GM23248 (cell line): ENCODE data around the gene SALL3. TPM values are rescaled to one million over a fixed set of nuclear protein-coding genes. Genes with fewer than 3 reads are reported as not detected.

Experiments used
- DNase-seq: peaks from one replicate; pipeline ENCODE4 v3.0.0-alpha.2; 2015
- H2AFZ ChIP-seq: fragments of 200-600 bp; sonication (generic); 2 replicates; pipeline ENCODE4 v1.6.1; 2016; ENCODE audit warnings: antibody characterized with exemption
- H3F3A ChIP-seq: fragments of 200-600 bp; sonication (generic); 2 replicates; pipeline ENCODE4 v1.6.1; 2016; ENCODE audit warnings: mild to moderate bottlenecking, antibody characterized with exemption, mixed run types; ENCODE audit not compliant: insufficient read depth
- H3K27ac ChIP-seq: fragments of 200-600 bp; sonication (generic); 2 replicates; pipeline ENCODE4 v1.5.1; 2016; ENCODE audit warnings: mild to moderate bottlenecking
- H3K27me3 ChIP-seq: fragments of 200-600 bp; sonication (generic); replicated peaks from 2 replicates; pipeline ENCODE4 v1.6.1; 2016; ENCODE audit warnings: mild to moderate bottlenecking; ENCODE audit not compliant: insufficient read depth
- H3K36me3 ChIP-seq: fragments of 200-600 bp; sonication (generic); 2 replicates; pipeline ENCODE4 v1.6.1; 2016; ENCODE audit warnings: low read depth, mild to moderate bottlenecking
- H3K4me1 ChIP-seq: fragments of 200-600 bp; sonication (generic); 2 replicates; pipeline ENCODE4 v1.6.1; 2016; ENCODE audit warnings: mild to moderate bottlenecking; ENCODE audit not compliant: insufficient read depth
- H3K4me2 ChIP-seq: fragments of 200-600 bp; sonication (generic); one replicate; pipeline ENCODE4 v1.6.1; 2016; ENCODE audit warnings: mild to moderate bottlenecking; ENCODE audit not compliant: unreplicated experiment
- H3K4me3 ChIP-seq: fragments of 200-600 bp; sonication (generic); 2 replicates; pipeline ENCODE4 v1.5.1; 2016; ENCODE audit warnings: mild to moderate bottlenecking
- H3K79me2 ChIP-seq: fragments of 200-600 bp; sonication (generic); 2 replicates; pipeline ENCODE4 v1.6.1; 2016; ENCODE audit warnings: mild to moderate bottlenecking; ENCODE audit not compliant: insufficient read depth
- H3K9ac ChIP-seq: fragments of 200-600 bp; sonication (generic); 2 replicates; pipeline ENCODE4 v1.6.1; 2016; ENCODE audit warnings: mild to moderate bottlenecking
- H3K9me2 ChIP-seq: fragments of 200-600 bp; sonication (generic); 2 replicates; pipeline ENCODE4 v1.6.1; 2016; ENCODE audit warnings: mixed run types, mild to moderate bottlenecking, moderate library complexity; ENCODE audit not compliant: insufficient read depth
- H3K9me3 ChIP-seq: fragments of 200-600 bp; sonication (generic); one replicate; pipeline ENCODE4 v1.6.1; 2017; ENCODE audit warnings: low read depth
- H4K20me1 ChIP-seq: fragments of 200-600 bp; sonication (generic); 2 replicates; pipeline ENCODE4 v1.6.0; 2016; ENCODE audit not compliant: insufficient read depth
- EZH2 ChIP-seq: fragments of 200-600 bp; sonication (generic); IDR thresholded peaks from 2 replicates; pipeline ENCODE4 v1.6.1; 2018; ENCODE audit warnings: antibody characterized with exemption, mild to moderate bottlenecking; ENCODE audit not compliant: insufficient read depth, poor library complexity, severe bottlenecking
- EZH2phosphoT487 ChIP-seq: fragments of 200-600 bp; sonication (generic); IDR thresholded peaks from 2 replicates; pipeline ENCODE4 v1.6.1; 2018; ENCODE audit warnings: antibody characterized with exemption, moderate library complexity, mild to moderate bottlenecking, low read depth; ENCODE audit not compliant: insufficient read depth
- WGBS, 2 experiments: methylation state at CpG; one replicate each; pipeline ENCODE4 v1.1.6; 2015 to 2017; ENCODE audit warnings: low lambda C conversion rate in 2 of 2, low coverage in 1 of 2; ENCODE audit errors: missing lambda C conversion rate in 2 of 2; 5-methylcytosine and 5-hydroxymethylcytosine counted together
- in situ Hi-C: fragments of 300-500 bp; cut with MboI; formaldehyde crosslinking; loops from 2 replicates; pipeline ENCODE4 v1.15.0; 2020
- polyA plus RNA-seq: library from polyadenylated mRNA; unstranded; fragments of >200 nt; fragmentation: Nextera tagmentation; extraction: Ambion mirVana; gene quantifications from 2 replicates; pipeline ENCODE4 v1.2.1, GENCODE V29; 2016
- total RNA-seq: library from RNA; depleted of rRNA; stranded (reverse); fragments of >200 nt; shearing (Covaris generic); gene quantifications from 2 replicates; pipeline ENCODE4 v1.2.3, GENCODE V29; 2014

Gene SALL3
- total and polyA plus RNA-seq, 2 experiments from 2014 or later: not detected

GRCh38 chr18:78979056-78979729 lies 425 bp upstream of the SALL3 start:
- Histone ChIP-seq H4K20me1 (no peaks in the 10 kb centered on the region), H3K36me3 (no peaks in the 10 kb centered on the region), H3K4me2 (no peak overlapping the region), H3F3A (no peaks in the 10 kb centered on the region), H3K27me3 (peaks cover 80% of the 10 kb centered on the region), H3K9me2 (no peaks in the 10 kb centered on the region), H3K4me1 (no peaks in the 10 kb centered on the region), H3K4me3 (no peak overlapping the region), H3K27ac (no peak overlapping the region), H3K9ac (no peak overlapping the region), H2AFZ (no peak overlapping the region), H3K79me2 (no peaks in the 10 kb centered on the region), H3K9me3 (no peaks in the 10 kb centered on the region)
- WGBS, 2 experiments: 4 to 6% methylated on average over 27 to 81 of the region's 98 CpGs
- DNase-seq: peak; percentile 9
- TF ChIP-seq EZH2phosphoT487: no peak
- no peak for TF ChIP-seq EZH2
- in situ Hi-C loops: no loop called here

- WGBS, 2 experiments: 2 to 5% methylated on average over 51 to 68 of the region's 71 CpGs
- DNase-seq: no peak
- TF ChIP-seq EZH2 (no peak), EZH2phosphoT487 (no peak)
- Histone ChIP-seq H3K9me3 (no peaks in the 10 kb centered on the region), H4K20me1 (no peaks in the 10 kb centered on the region), H3K4me3 (no peak overlapping the region), H3K27me3 (peaks cover 80% of the 10 kb centered on the region), H3K4me1 (no peaks in the 10 kb centered on the region), H2AFZ (no peak overlapping the region), H3K79me2 (no peaks in the 10 kb centered on the region), H3K9me2 (no peaks in the 10 kb centered on the region), H3F3A (no peaks in the 10 kb centered on the region), H3K36me3 (no peaks in the 10 kb centered on the region), H3K9ac (no peak overlapping the region), H3K27ac (no peak overlapping the region), H3K4me2 (no peak overlapping the region)
- in situ Hi-C loops: no loop called here
Measured at GRCh38 chr18:78980279-78980771, 707 bp downstream of the SALL3 start.

- in situ Hi-C loops: no loop called here
- DNase-seq: no peak
Measured at GRCh38 chr18:78980777-78981380, 1.3 kb downstream of the SALL3 start.

GRCh38 chr18:78981394-78981831 lies 1.8 kb downstream of the SALL3 start:
- no peaks in the 10 kb centered on the region for H3K79me2 ChIP-seq
- DNase-seq: no peak
- 23 to 24% methylated on average over 13 of the region's 13 CpGs for WGBS, 2 experiments
- H3F3A ChIP-seq: no peaks in the 10 kb centered on the region
- H3K9me2 ChIP-seq: no peaks in the 10 kb centered on the region
- H3K9me3 ChIP-seq: no peaks in the 10 kb centered on the region
- H3K36me3 ChIP-seq: no peaks in the 10 kb centered on the region
- no peak overlapping the region for H2AFZ ChIP-seq
- no peak overlapping the region for H3K4me3 ChIP-seq
- H3K27ac ChIP-seq: no peak overlapping the region
- in situ Hi-C loops: no loop called here
- peaks cover 79% of the 10 kb centered on the region for H3K27me3 ChIP-seq
- H3K4me2 ChIP-seq: no peak overlapping the region
- TF ChIP-seq EZH2phosphoT487 (no peak), EZH2 (peak; percentile 37)
- no peak overlapping the region for H3K9ac ChIP-seq
- no peaks in the 10 kb centered on the region for H3K4me1 ChIP-seq
- no peaks in the 10 kb centered on the region for H4K20me1 ChIP-seq

More at GRCh38 chr18:78980777-78981380, 1.3 kb downstream of the SALL3 start:
- Histone ChIP-seq H3K4me3 (no peak overlapping the region), H2AFZ (no peak overlapping the region), H3K27me3 (peaks cover 80% of the 10 kb centered on the region), H3K27ac (no peak overlapping the region), H3K9me3 (no peaks in the 10 kb centered on the region), H3K36me3 (no peaks in the 10 kb centered on the region), H3F3A (no peaks in the 10 kb centered on the region), H3K4me2 (no peak overlapping the region), H3K4me1 (no peaks in the 10 kb centered on the region), H3K79me2 (no peaks in the 10 kb centered on the region), H3K9me2 (no peaks in the 10 kb centered on the region), H4K20me1 (no peaks in the 10 kb centered on the region), H3K9ac (no peak overlapping the region)
- TF ChIP-seq EZH2 (peak; percentile 55), EZH2phosphoT487 (no peak)
- WGBS, 2 experiments: 6 to 8% methylated on average over 43 to 68 of the region's 68 CpGs
